DMS 273 (cell line): ENCODE data around the gene FBXO42.
"Not testable (repeated sequence)": the region's sequence is repeated elsewhere in the genome, so short reads cannot be mapped to it uniquely, and the experiment has no call there.

Source experiments
- DNase-seq: peaks from one replicate; lab custom pipeline; 2025; ENCODE audit not compliant: unreplicated experiment; lab: John Stamatoyannopoulos, UW

FBXO42 gene

GRCh38 chr1:16222716-16223115 is 129.6 kb downstream of the FBXO42 start:
- DNase-seq, result not testable (repeated sequence)

GRCh38 chr1:16221499-16221898 is 130.8 kb downstream of the FBXO42 start:
- DNase-seq, result no peak

GRCh38 chr1:16219968-16220500 is 132.2 kb downstream of the FBXO42 start:
- no peak for DNase-seq

- no peak for DNase-seq
Measured at GRCh38 chr1:16218674-16219071, 133.6 kb downstream of the FBXO42 start.

GRCh38 chr1:16218014-16218673 is 134.1 kb downstream of the FBXO42 start:
- DNase-seq, result no peak

- DNase-seq, result peak; percentile 98
Measured at GRCh38 chr1:16217061-16217785, 135.1 kb downstream of the FBXO42 start.

- peak; percentile 91 for DNase-seq
Measured at GRCh38 chr1:16215882-16216753, 136.2 kb downstream of the FBXO42 start.

GRCh38 chr1:16215240-16215639 is 137.0 kb downstream of the FBXO42 start:
- not testable (repeated sequence) for DNase-seq

- not testable (repeated sequence) for DNase-seq
Measured at GRCh38 chr1:16213544-16213943, 138.7 kb downstream of the FBXO42 start.

- DNase-seq, result no peak
Measured at GRCh38 chr1:16213013-16213412, 139.3 kb downstream of the FBXO42 start.

- DNase-seq, result peak; percentile 31
Measured at GRCh38 chr1:16212251-16212961, 139.9 kb downstream of the FBXO42 start, which contains the start of gene ARHGEF19. Gene ARHGEF19, minus strand, starts transcription at chr1:16212652. Its CDS starts 3,598 bp downstream, at chr1:16209054.

GRCh38 chr1:16211824-16212223 is 140.5 kb downstream of the FBXO42 start:
- no peak for DNase-seq

- peak; percentile 37 for DNase-seq
Measured at GRCh38 chr1:16210581-16210980, 141.7 kb downstream of the FBXO42 start.

GRCh38 chr1:16209847-16210407 is 142.4 kb downstream of the FBXO42 start:
- DNase-seq, result no peak

GRCh38 chr1:16209132-16209846 is 143.0 kb downstream of the FBXO42 start:
- DNase-seq, result no peak

- DNase-seq, result no peak
Measured at GRCh38 chr1:16208270-16208987, 143.9 kb downstream of the FBXO42 start.

GRCh38 chr1:16207318-16208269 is 144.7 kb downstream of the FBXO42 start:
- DNase-seq, result no peak
